Calu3 (cell line): ENCODE measurements around the gene LPCAT2. TPM values are rescaled to one million over a fixed set of nuclear protein-coding genes. Genes with fewer than 3 reads are reported as not detected.

Experiments
- BruUV-seq: library from RNA; stranded (reverse); fragments of 400-500 nt; replicated peaks from 2 replicates; lab custom pipeline; 2021; lab: Mats Ljungman, UMichigan
- CTCF ChIA-PET: fragments of 300-600 bp; sonication (Branson Sonifier 250); formaldehyde crosslinking; loops from one replicate; lab custom pipeline; 2022; ENCODE audit warnings: antibody characterized with exemption; lab: Charles Lee
- DNase-seq: peaks from one replicate; pipeline ENCODE4 v3.0.0; 2022
- H3K27ac Mint-ChIP-seq: one replicate; pipeline ENCODE4 v1.8.0; 2022; ENCODE audit warnings: mixed read lengths; ENCODE audit not compliant: unreplicated experiment
- H3K27me3 Mint-ChIP-seq: one replicate; pipeline ENCODE4 v1.8.0; 2022; ENCODE audit warnings: mixed read lengths; ENCODE audit not compliant: unreplicated experiment
- H3K36me3 Mint-ChIP-seq: one replicate; pipeline ENCODE4 v1.8.0; 2022; ENCODE audit warnings: mild to moderate bottlenecking, moderate library complexity, mixed read lengths; ENCODE audit not compliant: insufficient read depth, unreplicated experiment
- H3K4me1 Mint-ChIP-seq: one replicate; pipeline ENCODE4 v1.8.0; 2022; ENCODE audit warnings: mild to moderate bottlenecking, low read depth, mixed read lengths; ENCODE audit not compliant: unreplicated experiment
- H3K4me3 Mint-ChIP-seq: one replicate; pipeline ENCODE4 v1.8.0; 2022; ENCODE audit warnings: mild to moderate bottlenecking, low read depth, moderate library complexity, mixed read lengths; ENCODE audit not compliant: unreplicated experiment
- H3K9me3 Mint-ChIP-seq: one replicate; pipeline ENCODE4 v1.8.0; 2022; ENCODE audit warnings: low read depth, mixed read lengths; ENCODE audit not compliant: unreplicated experiment
- intact Hi-C: fragments of 100-400 bp; cut with micrococcal nuclease; formaldehyde crosslinking; loops from one replicate; pipeline ENCODE4 v1.10.0; 2022; ENCODE audit not compliant: unreplicated experiment
- total RNA-seq: library from RNA; stranded (reverse); gene quantifications from 2 replicates; pipeline ENCODE4 v1.2.3, GENCODE V29; 2022
- TF ChIP-seq, protein P1 (sequence below): fragments of 200-600 bp; IDR thresholded peaks from one replicate; pipeline ENCODE4 v1.8.0; 2022; ENCODE audit warnings: antibody characterized with exemption; ENCODE audit not compliant: unreplicated experiment

The LPCAT2 gene
- total RNA-seq, 1 experiment from 2014 or later, result 10.0 TPM

DNA sequence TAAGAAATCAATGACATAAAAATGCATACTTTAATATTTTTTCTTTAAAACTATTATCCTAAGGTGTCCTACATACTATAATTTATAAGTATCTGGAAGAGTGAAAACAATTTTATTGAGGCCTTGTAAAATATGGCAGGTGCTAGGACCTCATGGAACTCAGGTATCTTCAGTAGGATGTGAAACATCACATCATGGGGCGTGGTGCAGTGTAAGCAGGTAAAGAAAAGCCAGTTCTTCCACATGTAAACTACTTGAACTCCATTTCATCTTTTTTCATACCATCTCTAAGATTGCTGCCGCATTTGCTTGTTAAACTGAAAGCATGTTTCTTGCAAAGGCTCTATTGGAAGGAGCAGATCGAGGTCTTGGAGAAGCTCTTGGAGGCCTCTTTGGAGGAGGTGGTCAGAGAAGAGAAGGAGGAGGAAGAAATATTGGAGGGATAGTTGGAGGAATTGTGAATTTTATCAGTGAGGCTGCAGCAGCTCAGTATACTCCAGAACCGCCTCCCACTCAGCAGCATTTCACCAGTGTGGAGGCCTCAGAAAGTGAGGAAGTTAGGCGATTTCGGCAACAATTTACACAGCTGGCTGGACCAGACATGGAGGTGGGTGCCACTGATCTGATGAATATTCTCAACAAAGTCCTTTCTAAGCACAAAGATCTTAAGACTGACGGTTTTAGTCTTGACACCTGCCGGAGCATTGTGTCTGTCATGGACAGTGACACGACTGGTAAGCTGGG lies 57.7 kb downstream of the LPCAT2 start, which contains the start of gene CAPNS2:
Gene CAPNS2, plus strand, starts transcription at position 253 of the 744 bp plus-strand sequence. Its CDS starts 73 bp downstream, at position 326.
- H3K4me1 Mint-ChIP-seq, result no peaks in the 10 kb centered on the region

DNA sequence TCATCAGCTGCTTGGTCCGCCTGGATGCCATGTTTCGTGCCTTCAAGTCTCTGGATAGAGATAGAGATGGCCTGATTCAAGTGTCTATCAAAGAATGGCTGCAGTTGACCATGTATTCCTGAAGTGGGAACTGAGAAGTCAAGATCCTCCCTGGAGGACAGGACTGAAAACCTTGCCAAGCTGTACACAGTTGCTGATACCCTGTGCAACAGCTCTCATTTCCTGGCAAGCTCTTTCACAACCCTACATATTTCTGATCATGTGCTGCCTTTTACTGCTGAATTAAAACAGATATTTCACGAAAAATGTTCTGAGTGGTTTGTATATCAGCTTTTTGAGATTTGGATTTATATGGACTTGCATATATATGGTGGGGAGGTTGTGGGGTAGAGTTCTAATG lies 58.5 kb downstream of the LPCAT2 start:
- TF ChIP-seq, protein P1, sequence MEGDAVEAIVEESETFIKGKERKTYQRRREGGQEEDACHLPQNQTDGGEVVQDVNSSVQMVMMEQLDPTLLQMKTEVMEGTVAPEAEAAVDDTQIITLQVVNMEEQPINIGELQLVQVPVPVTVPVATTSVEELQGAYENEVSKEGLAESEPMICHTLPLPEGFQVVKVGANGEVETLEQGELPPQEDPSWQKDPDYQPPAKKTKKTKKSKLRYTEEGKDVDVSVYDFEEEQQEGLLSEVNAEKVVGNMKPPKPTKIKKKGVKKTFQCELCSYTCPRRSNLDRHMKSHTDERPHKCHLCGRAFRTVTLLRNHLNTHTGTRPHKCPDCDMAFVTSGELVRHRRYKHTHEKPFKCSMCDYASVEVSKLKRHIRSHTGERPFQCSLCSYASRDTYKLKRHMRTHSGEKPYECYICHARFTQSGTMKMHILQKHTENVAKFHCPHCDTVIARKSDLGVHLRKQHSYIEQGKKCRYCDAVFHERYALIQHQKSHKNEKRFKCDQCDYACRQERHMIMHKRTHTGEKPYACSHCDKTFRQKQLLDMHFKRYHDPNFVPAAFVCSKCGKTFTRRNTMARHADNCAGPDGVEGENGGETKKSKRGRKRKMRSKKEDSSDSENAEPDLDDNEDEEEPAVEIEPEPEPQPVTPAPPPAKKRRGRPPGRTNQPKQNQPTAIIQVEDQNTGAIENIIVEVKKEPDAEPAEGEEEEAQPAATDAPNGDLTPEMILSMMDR, result no peak
- BruUV-seq, result no TSS peak
- Mint-ChIP-seq H3K4me1 (no peaks in the 10 kb centered on the region), H3K36me3 (no peaks in the 10 kb centered on the region), H3K27ac (no peak overlapping the region), H3K27me3 (no peaks in the 10 kb centered on the region), H3K4me3 (no peak overlapping the region), H3K9me3 (no peaks in the 10 kb centered on the region)
- intact Hi-C loops, result no loop called here
- CTCF ChIA-PET, result no interaction called here
- DNase-seq, result no peak

More for the DNA sequence above, 57.7 kb downstream of the LPCAT2 start, which contains the start of gene CAPNS2:
- no peaks in the 10 kb centered on the region for H3K36me3 Mint-ChIP-seq
- no peak within 1 kb of the TSS for H3K27ac Mint-ChIP-seq
- no TSS peak for BruUV-seq
- TF ChIP-seq, protein P1, result no peak
- CTCF ChIA-PET, result no interaction called here
- no peak for DNase-seq
- intact Hi-C loops, result no loop called here
- no peak within 1 kb of the TSS for H3K4me3 Mint-ChIP-seq
- no peaks in the 10 kb centered on the region for H3K27me3 Mint-ChIP-seq
- no peaks in the 10 kb centered on the region for H3K9me3 Mint-ChIP-seq

DNA sequence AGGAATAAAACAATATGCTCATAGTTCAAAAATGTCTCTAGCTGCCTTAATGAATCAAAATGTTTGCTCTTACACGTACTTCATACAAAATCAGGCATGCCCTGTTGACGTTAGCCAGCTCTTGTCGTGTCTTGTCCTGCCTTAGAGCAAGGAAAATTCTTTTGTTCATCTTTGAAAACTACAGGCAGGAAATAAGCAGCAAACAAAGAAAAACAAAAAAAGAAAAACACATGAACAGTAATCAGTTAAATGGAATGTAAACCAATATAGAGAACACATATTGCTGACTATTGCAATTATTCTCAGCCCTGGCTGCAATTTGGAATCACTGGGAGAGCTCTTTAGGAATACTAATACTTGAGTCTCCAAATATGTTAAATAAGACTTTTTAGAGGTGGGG lies 59.3 kb downstream of the LPCAT2 start:
- Mint-ChIP-seq H3K9me3 (no peaks in the 10 kb centered on the region), H3K36me3 (no peaks in the 10 kb centered on the region), H3K27ac (no peak overlapping the region), H3K4me3 (no peak overlapping the region), H3K27me3 (no peaks in the 10 kb centered on the region), H3K4me1 (no peaks in the 10 kb centered on the region)
- intact Hi-C loops, result no loop called here
- BruUV-seq, result no TSS peak
- TF ChIP-seq, protein P1, result no peak
- DNase-seq, result no peak
- CTCF ChIA-PET, result interaction anchor here (0.6 kb wide), 1 partner anchor 58 kb away, joined by 3 read pairs; no protein-coding TSS in a partner anchor

DNA sequence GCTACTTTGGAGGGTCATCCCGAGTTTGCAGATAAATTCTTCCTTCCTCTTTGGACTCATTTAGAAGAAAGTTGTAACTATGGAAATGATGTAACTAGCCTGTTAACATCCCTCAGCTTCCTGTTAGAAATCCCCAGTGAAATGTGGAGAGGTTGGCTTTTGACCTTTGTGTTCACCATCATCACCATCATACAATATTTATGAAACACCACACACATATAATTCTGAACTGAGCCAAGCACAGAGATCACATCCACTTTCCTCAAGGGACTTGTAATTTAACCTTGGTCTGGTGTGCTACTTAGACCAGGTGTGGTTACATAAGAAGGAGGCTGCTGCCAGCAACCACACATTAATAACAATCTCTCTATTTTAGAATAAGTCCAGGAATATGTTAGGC lies 60.2 kb downstream of the LPCAT2 start:
- Mint-ChIP-seq H3K36me3 (no peaks in the 10 kb centered on the region), H3K4me3 (no peak overlapping the region), H3K27me3 (no peaks in the 10 kb centered on the region), H3K9me3 (no peaks in the 10 kb centered on the region), H3K4me1 (no peaks in the 10 kb centered on the region), H3K27ac (no peak overlapping the region)
- BruUV-seq, result no TSS peak
- intact Hi-C loops, result no loop called here
- DNase-seq, result no peak
- TF ChIP-seq, protein P1, result no peak
- CTCF ChIA-PET, result no interaction called here
